GM19025 (cell line): ENCODE measurements around the gene REEP6.
A peak's percentile ranks its signal among the peaks of the same experiment; 100 is the strongest.
"Not testable (repeated sequence)": the region's sequence is repeated elsewhere in the genome, so short reads cannot be mapped to it uniquely, and the experiment has no call there.

Experiments used
- ATAC-seq: cut with Tn5 transposase; IDR thresholded peaks from one replicate; pipeline ENCODE4 v1.9.1; 2021; ENCODE audit warnings: mild to moderate bottlenecking, low read depth, moderate library complexity; ENCODE audit not compliant: unreplicated experiment

Gene REEP6

DNA sequence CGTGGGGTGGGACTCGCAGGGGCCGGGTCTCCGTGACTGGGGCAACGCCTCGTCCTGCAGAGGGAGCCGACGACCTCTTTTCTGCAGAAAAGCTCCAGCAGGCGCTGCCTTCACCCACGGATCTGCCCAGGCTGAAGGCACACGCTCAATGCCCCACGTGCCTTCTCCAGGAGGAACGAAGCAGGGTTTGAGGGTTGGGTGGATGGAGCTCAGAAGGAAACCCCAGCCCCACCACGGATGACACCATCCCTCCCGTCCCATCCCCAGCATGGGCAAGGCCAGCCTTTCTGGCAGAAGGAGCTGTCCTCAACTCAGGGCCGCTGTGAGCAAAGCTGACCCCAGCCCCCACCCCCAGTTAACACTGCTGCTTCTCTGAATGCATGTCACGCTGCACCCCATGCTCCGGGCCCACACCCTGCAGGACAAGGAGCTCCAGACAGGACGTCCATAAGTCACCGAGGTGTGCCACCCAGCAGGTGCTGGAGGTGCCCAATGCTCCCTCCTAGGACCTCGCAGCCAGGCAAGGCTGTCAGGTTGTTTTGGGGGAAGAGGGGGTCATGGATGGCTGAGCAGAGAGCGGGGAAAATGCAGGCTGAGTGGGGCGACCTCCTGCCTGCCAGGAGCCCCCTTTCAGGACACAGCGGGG, 19.3 kb upstream of the REEP6 start:
- ATAC-seq: no peak

GRCh38 chr19:1472231-1473084, 18.5 kb upstream of the REEP6 start:
- no peak for ATAC-seq

GRCh38 chr19:1473085-1473851, 17.7 kb upstream of the REEP6 start:
- ATAC-seq: no peak

- no peak for ATAC-seq
Observed at GRCh38 chr19:1474011-1474764, 16.8 kb upstream of the REEP6 start.

DNA sequence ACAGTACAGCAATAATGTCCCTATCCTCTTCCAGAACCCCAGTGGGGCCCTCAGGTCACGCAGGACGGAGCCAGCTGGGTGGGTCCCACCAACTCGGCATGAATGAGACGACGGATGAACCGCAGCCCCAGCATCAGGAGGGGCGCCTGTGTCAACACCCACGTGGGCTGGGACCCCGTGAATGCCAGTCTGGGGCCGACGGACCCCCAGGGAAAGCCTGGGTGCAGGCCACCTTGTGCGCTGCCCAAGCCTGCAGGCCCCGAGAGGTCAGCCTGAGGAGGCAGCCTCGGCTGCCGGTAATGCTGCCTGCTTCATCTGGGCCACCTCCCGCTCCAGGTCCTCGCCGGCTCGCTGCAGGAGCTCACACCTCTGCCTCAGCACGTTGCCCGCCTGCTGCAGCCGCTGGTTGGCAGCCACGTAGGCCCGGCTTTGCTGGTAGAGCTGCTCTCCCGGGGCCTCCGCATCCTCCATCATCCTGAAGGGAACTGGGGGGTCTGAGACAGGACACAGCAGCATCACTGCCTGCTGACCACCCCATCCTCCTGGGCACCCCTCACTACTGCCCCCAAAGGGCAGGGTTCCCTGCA, 16.1 kb upstream of the REEP6 start:
- no peak for ATAC-seq

- no peak for ATAC-seq
Observed at GRCh38 chr19:1475751-1476437, 15.1 kb upstream of the REEP6 start.

DNA sequence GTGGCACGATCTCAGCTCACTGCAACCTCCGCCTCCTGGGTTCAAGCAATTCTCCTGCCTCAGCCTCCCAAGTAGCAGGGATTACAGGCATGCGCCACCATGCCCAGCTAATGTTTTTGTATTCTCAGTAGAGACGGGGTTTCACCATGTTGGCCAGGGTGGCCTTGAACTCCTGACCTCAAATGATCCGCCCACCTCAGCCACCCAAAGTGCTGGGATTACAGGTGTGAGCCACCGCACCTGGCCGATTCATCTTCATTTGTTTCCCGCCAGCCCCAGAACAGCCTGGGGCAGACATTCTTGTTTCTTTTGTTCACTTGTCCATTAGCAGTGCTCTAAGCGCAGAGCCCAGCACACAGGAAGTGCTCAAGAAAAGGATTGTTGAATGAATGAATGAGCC, 13.9 kb upstream of the REEP6 start:
- not testable (repeated sequence) for ATAC-seq

DNA sequence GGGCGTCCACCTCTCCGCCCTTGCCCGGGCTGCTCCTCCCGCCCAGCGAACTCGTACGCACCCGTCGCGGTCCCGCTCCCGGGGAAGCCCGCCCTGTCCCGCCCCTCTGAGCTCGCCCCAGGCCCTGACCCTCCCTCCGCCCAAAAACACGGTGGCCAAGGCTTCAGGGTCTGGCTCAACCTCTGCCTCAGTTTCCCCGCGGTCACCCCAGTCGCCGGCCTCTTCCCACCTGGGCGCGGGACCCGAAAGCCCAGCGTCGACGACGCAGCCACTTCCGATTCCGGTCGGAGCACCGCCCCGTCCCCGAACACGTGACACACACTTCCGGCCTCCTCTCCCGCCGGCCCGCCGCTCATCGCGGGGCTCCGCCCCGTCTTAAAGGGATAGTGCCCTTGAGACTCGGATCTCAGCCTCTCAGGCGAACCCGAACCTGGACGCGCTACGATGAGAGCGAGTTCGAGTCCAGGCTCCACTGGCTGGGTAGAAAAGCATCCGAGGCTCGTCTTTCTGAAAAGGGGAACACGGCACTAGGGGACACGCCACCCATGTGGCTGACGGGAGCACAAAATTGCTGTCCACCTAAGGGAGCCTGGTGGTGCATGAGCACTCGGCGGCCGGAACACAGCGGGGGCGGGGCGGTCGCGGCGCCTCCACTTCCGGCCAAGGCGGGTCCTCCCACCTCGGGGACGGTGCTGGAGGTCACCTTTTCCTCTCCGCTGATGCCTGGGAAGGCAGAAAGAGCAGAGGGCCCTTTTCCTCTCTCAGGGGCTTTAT, 11.9 kb upstream of the REEP6 start, which contains the start of gene C19orf25:
Gene C19orf25, minus strand, starts transcription at position 282 of the 774 bp plus-strand sequence. CDS start 312 bp downstream, outside the sequence.
- peak; percentile 74 for ATAC-seq

DNA sequence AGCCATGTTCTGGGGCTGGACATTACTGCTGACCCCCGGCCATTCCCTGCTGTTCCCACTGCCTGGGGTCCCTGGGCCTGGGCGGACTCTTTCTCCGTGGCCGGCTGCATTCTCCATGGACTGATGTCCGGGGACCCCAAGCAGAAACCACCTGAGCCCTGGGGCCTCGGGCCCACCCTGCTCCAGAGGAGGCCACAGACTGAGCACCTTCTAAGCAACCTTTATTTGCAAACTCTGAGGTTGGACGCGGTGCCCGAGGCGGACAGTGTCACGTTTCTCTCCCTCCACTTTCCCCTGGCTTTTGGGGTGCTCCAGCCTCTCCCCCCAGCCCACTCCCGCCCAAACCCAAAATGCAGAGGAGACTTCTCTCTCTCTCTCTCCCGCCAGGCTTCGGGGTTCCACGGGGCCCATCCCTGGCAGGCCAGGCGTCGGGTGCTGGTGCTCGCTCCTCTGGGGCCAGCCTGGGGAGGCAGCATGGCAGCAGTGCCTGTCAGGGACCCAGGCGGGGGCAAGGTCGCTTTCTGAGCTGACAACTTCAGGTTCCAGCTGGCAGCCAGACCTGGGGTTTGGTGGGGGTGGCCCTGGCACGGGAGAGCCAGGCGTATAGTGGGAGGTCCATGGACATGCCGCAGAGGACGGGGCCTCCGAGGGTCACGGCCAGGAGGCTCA, 9.6 kb upstream of the REEP6 start:
- ATAC-seq: no peak

GRCh38 chr19:1481893-1482360, 9.1 kb upstream of the REEP6 start:
- no peak for ATAC-seq

- ATAC-seq: no peak
Observed at GRCh38 chr19:1482361-1483130, 8.4 kb upstream of the REEP6 start.

DNA sequence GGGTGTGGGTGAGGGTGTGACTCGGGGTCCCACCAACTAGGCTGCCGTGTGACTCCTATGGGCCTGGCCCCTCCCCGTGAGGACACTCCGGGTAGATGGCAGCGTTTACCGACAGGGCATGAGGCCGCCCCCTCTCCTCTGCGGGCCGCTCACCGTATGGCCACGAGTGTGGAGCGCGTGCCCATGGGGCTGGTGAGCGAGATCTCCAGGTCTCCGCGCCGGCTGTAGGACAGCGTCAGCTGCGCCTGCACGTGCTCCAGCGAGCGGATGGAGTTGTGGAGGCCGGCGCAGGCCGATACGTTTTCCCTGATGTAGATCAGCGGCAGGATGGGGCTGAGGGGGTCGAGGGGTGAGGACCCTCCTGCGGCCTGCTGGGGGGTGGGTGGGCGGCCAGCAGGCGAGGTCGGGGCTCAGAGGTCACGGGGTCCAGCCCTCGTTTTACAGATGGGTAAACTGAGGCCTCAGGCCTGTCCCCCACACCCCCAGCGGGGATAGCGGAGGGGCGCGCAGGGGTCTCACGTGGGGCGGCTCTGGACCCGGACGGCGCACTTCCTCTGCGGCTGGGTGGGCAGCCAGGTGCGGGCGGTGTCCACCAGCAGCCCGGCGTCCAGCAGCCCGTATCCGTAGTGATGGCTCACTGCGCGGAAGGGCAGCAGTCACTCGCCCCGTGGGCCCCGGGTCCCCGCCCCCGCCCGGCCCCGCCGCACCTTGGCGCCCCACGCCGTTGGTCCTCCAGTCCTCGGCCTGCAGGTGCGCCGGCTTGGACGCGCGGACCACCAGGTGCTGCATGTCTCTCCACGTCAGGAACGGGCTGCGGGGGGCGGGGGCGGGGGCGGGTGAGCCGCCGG, 7.6 kb upstream of the REEP6 start:
- no peak for ATAC-seq

DNA sequence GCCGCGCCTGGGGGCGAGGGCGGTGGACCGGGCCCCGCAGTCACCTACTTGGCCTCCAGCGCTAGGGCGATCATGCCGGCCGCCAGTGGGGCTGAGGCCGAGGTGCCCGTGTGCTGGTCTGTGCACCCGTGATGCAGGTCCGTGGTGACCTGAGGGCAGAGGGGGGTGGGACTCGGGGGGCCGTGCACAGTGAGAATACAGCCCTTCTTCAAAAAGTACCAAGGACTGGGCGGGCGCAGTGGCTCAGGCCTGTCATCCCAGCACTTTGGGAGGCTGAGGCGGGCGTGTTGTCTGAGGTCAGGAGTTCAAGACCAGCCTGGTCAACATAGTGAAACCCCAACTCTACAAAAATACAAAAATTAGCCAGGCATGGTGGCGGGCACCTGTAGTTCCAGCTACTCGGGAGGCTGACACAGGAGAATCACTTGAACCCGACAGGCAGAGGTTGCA, 7.0 kb upstream of the REEP6 start:
- ATAC-seq: no peak

GRCh38 chr19:1486720-1487575, 4.0 kb upstream of the REEP6 start:
- no peak for ATAC-seq

- ATAC-seq: no peak
Observed at GRCh38 chr19:1487576-1488281, 3.3 kb upstream of the REEP6 start.
